ENCODE results near the gene CCDC92. TPM values are rescaled to one million over a fixed set of nuclear protein-coding genes. Genes with fewer than 3 reads are reported as not detected.

CCDC92 gene
- total and polyA plus RNA-seq, 10 of the 15 experiments (the other 5 are each of a cell fraction or from before 2014, with no cell fraction given), result 0.53 to 11.8 (median 4.2) TPM

DNA sequence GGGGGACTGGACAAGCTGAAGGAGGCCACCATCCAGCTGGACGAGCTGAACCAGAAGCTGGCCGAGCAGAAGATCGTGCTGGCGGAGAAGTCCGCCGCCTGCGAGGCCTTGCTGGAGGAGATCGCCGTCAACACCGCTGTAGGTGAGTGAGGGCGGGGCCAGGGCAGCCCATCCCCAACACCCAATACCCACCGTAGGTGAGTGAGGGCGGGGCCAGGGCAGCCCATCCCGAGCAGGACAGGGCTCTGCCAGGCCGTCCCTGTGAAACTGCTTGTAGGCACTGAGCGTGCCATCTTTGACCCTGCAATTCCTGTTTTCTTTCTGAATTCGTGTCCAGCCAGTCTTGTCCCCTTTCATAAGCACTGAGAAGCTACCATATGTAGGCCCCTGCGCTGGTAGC is 74.0 kb downstream of the CCDC92 start (continued):
- TF ChIP-seq POLR2AphosphoS5 (IDR thresholded peaks at IDR 0.05; ENCODE audit: low read length) (no peak), NR2C1 (IDR thresholded peaks at IDR 0.05) (no peak), ZNF217 (IDR thresholded peaks at IDR 0.05) (no peak), GATAD2B (conservative IDR thresholded peaks at IDR 0.05; ENCODE audit: low read depth) (no peak), CREB1 (IDR thresholded peaks at IDR 0.05; ENCODE audit: low read depth) (no peak)

DNA sequence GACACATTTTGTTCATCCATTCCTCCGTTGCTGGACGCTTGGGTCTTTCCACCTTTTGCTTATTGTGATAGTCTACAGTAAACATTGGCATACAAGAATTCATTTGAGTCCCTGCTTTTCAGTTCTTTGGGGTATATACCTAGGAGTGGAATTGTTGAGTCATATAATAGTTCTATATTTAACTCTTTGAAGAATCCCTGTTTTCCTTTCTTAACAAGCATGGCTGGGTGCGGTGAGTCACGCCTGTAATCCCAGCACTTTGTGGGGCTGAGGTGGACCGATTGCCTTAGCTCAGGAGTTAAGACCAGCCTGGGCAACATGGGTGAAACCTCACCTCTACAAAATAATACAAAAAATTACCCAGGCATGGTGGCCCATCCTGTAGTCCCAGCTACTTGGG is 75.4 kb downstream of the CCDC92 start:
- in situ Hi-C loops (cut with MboI), result no loop called here
- Histone ChIP-seq H3K9me3 (replicated peaks; ENCODE audit: control insufficient read depth, insufficient read depth, low read length) (no peaks in the 10 kb centered on the region), H3K27ac (ENCODE audit: control insufficient read depth, insufficient read depth) (no peak overlapping the region), H4K20me1 (ENCODE audit: control insufficient read depth, insufficient read depth) (no peaks in the 10 kb centered on the region), H3K4me1 (ENCODE audit: control insufficient read depth, insufficient read depth, low read length) (no peaks in the 10 kb centered on the region), H3K36me3 (ENCODE audit: control insufficient read depth in 2 of 2, insufficient read depth in 2 of 2, low read length in 1 of 2) (no peaks in the 10 kb centered on the region), H2AFZ (ENCODE audit: control insufficient read depth, low read depth, low read length) (no peak overlapping the region), H3K9ac (ENCODE audit: control insufficient read depth, insufficient read depth, low read length) (no peak overlapping the region), H3K27me3 (replicated peaks in 1 of 2; ENCODE audit: control insufficient read depth in 2 of 2, insufficient read depth in 2 of 2, low read length in 1 of 2) (no peaks in the 10 kb centered on the region; a peak in 2 of 4 replicates), H3K79me2 (ENCODE audit: control insufficient read depth, insufficient read depth, low read length) (no peaks in the 10 kb centered on the region), H3K4me3 (no peak overlapping the region), H3K4me2 (ENCODE audit: control insufficient read depth, insufficient read depth) (no peak overlapping the region)
- ChIA-PET SMC1A (ENCODE audit: uncharacterized antibody, unreplicated experiment) (no interaction called here), RAD21 (ENCODE audit: unreplicated experiment) (no interaction called here), POLR2A (no interaction called here), CTCF (no interaction called here)
- DNase-seq (ENCODE audit: low read depth, low spot score) (no peak), FAIRE-seq (no peak), ATAC-seq (no peak)
- WGBS (ENCODE audit: insufficient coverage, insufficient replicate concordance, low lambda C conversion rate, missing lambda C conversion rate), result 36% methylated on average over 5 of the region's 5 CpGs
- no TSS peak for BruUV-seq (replicated peaks)
- intact Hi-C loops (cut with micrococcal nuclease; ENCODE audit: unreplicated experiment), result no loop called here
- TF ChIP-seq, protein P1, sequence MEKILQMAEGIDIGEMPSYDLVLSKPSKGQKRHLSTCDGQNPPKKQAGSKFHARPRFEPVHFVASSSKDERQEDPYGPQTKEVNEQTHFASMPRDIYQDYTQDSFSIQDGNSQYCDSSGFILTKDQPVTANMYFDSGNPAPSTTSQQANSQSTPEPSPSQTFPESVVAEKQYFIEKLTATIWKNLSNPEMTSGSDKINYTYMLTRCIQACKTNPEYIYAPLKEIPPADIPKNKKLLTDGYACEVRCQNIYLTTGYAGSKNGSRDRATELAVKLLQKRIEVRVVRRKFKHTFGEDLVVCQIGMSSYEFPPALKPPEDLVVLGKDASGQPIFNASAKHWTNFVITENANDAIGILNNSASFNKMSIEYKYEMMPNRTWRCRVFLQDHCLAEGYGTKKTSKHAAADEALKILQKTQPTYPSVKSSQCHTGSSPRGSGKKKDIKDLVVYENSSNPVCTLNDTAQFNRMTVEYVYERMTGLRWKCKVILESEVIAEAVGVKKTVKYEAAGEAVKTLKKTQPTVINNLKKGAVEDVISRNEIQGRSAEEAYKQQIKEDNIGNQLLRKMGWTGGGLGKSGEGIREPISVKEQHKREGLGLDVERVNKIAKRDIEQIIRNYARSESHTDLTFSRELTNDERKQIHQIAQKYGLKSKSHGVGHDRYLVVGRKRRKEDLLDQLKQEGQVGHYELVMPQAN (conservative IDR thresholded peaks at IDR 0.05), result no peak
- TF ChIP-seq TBL1XR1 (IDR thresholded peaks at IDR 0.05; ENCODE audit: low read depth, low read length), result no peak
- TF ChIP-seq MTA2 (IDR thresholded peaks at IDR 0.05; ENCODE audit: low read depth), result no peak
- no peak for TF ChIP-seq POLR2AphosphoS5 (IDR thresholded peaks at IDR 0.05; ENCODE audit: low read length)
- TF ChIP-seq, protein P2, sequence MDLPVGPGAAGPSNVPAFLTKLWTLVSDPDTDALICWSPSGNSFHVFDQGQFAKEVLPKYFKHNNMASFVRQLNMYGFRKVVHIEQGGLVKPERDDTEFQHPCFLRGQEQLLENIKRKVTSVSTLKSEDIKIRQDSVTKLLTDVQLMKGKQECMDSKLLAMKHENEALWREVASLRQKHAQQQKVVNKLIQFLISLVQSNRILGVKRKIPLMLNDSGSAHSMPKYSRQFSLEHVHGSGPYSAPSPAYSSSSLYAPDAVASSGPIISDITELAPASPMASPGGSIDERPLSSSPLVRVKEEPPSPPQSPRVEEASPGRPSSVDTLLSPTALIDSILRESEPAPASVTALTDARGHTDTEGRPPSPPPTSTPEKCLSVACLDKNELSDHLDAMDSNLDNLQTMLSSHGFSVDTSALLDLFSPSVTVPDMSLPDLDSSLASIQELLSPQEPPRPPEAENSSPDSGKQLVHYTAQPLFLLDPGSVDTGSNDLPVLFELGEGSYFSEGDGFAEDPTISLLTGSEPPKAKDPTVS (IDR thresholded peaks at IDR 0.05; ENCODE audit: low read depth, low read length), result no peak
- TF ChIP-seq NRF1 (conservative IDR thresholded peaks at IDR 0.05; ENCODE audit: low read depth, low read length), result no peak
- TF ChIP-seq IKZF1 (conservative IDR thresholded peaks at IDR 0.05), result no peak
- no peak for TF ChIP-seq EP300 (IDR thresholded peaks at IDR 0.05; ENCODE audit: borderline replicate concordance in 1 of 2, control insufficient read depth in 1 of 2, low read depth in 2 of 2, low read length in 2 of 2)
- TF ChIP-seq STAT3 (IDR thresholded peaks at IDR 0.05; ENCODE audit: low read depth, low read length), result no peak
- TF ChIP-seq, protein P3, sequence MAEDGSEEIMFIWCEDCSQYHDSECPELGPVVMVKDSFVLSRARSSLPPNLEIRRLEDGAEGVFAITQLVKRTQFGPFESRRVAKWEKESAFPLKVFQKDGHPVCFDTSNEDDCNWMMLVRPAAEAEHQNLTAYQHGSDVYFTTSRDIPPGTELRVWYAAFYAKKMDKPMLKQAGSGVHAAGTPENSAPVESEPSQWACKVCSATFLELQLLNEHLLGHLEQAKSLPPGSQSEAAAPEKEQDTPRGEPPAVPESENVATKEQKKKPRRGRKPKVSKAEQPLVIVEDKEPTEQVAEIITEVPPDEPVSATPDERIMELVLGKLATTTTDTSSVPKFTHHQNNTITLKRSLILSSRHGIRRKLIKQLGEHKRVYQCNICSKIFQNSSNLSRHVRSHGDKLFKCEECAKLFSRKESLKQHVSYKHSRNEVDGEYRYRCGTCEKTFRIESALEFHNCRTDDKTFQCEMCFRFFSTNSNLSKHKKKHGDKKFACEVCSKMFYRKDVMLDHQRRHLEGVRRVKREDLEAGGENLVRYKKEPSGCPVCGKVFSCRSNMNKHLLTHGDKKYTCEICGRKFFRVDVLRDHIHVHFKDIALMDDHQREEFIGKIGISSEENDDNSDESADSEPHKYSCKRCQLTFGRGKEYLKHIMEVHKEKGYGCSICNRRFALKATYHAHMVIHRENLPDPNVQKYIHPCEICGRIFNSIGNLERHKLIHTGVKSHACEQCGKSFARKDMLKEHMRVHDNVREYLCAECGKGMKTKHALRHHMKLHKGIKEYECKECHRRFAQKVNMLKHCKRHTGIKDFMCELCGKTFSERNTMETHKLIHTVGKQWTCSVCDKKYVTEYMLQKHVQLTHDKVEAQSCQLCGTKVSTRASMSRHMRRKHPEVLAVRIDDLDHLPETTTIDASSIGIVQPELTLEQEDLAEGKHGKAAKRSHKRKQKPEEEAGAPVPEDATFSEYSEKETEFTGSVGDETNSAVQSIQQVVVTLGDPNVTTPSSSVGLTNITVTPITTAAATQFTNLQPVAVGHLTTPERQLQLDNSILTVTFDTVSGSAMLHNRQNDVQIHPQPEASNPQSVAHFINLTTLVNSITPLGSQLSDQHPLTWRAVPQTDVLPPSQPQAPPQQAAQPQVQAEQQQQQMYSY (CRISPR knock-in tag; IDR thresholded peaks at IDR 0.05), result no peak
- TF ChIP-seq ZBED1 (IDR thresholded peaks at IDR 0.05; ENCODE audit: borderline replicate concordance), result no peak
- no peak for TF ChIP-seq SUZ12 (IDR thresholded peaks at IDR 0.05; ENCODE audit: unreplicated experiment)
- no peak for TF ChIP-seq RBBP5 (conservative IDR thresholded peaks at IDR 0.05)
- TF ChIP-seq ASH2L (IDR thresholded peaks at IDR 0.05; ENCODE audit: borderline replicate concordance, low read depth), result no peak
- no peak for TF ChIP-seq ZNF274 (IDR thresholded peaks at IDR 0.05; ENCODE audit: insufficient read depth, insufficient read length)

Data from GM12878 (cell line).